CD4-positive, alpha-beta T cell (primary cell): ENCODE data around the gene MDP1. TPM values are rescaled to one million over a fixed set of nuclear protein-coding genes. Genes with fewer than 3 reads are reported as not detected.

Source experiments
- ATAC-seq: fragments of 200-7000 bp; cut with Tn5 transposase; one replicate; pipeline ENCODE4 v1.10.0; 2022; ENCODE audit warnings: mild to moderate bottlenecking; ENCODE audit not compliant: poor library complexity
- CTCF ChIA-PET: fragments of 350-600 bp; sonication (Branson Sonifier 250); formaldehyde crosslinking; loops from one replicate; lab custom pipeline; 2021; ENCODE audit warnings: antibody characterized with exemption, inconsistent platforms; lab: Charles Lee
- POLR2A ChIA-PET: fragments of 350-600 bp; sonication (Branson Sonifier 250); formaldehyde crosslinking; loops from one replicate; lab custom pipeline; 2021; ENCODE audit warnings: antibody characterized with exemption, inconsistent platforms; lab: Charles Lee
- DNase-seq, 14 experiments: peaks; one replicate each; pipeline ENCODE4 v3.0.0-alpha.2; 2013 to 2020; ENCODE audit warnings: mixed read lengths in 2 of 14
- H3K27ac ChIP-seq, 2 donors: one replicate each; pipeline versions ENCODE4 v1.5.1 to v1.7.0; 2013; ENCODE audit warnings: low read length in 2 of 2, low read depth in 1 of 2, mild to moderate bottlenecking in 1 of 2
- H3K27me3 ChIP-seq, 2 experiments: 1 replicate in 1 of 2; 2 replicates in 1 of 2; pipeline versions ENCODE4 v1.6.1 to v1.7.0; 2013; ENCODE audit warnings: low read length in 2 of 2, control low read depth in 1 of 2, mild to moderate bottlenecking in 1 of 2, moderate library complexity in 1 of 2; ENCODE audit not compliant: insufficient read depth in 2 of 2, control insufficient read depth in 1 of 2
- H3K36me3 ChIP-seq: one replicate; pipeline ENCODE4 v1.6.1; 2013; ENCODE audit warnings: low read length, control low read depth; ENCODE audit not compliant: insufficient read depth
- H3K4me1 ChIP-seq: one replicate; pipeline ENCODE4 v1.6.1; 2013; ENCODE audit warnings: low read length, control low read depth; ENCODE audit not compliant: insufficient read depth
- H3K4me3 ChIP-seq: one replicate; pipeline ENCODE4 v1.5.1; 2013; ENCODE audit warnings: mild to moderate bottlenecking, low read length, moderate library complexity
- H3K9me3 ChIP-seq, 2 experiments: 1 replicate in 1 of 2; 2 replicates in 1 of 2; pipeline versions ENCODE4 v1.6.1 to v1.7.0; 2013; ENCODE audit warnings: low read length in 2 of 2, mild to moderate bottlenecking in 2 of 2, control low read depth in 1 of 2, moderate library complexity in 1 of 2; ENCODE audit not compliant: control insufficient read depth in 1 of 2, insufficient read depth in 1 of 2
- H3K27ac Mint-ChIP-seq: one replicate; pipeline ENCODE4 v1.8.0; 2020; ENCODE audit warnings: mixed read lengths
- H3K27me3 Mint-ChIP-seq: one replicate; pipeline ENCODE4 v1.8.0; 2021; ENCODE audit warnings: mixed read lengths
- H3K36me3 Mint-ChIP-seq: one replicate; pipeline ENCODE4 v1.8.0; 2021; ENCODE audit warnings: low read depth, mixed read lengths
- H3K4me1 Mint-ChIP-seq: one replicate; pipeline ENCODE4 v1.8.0; 2021; ENCODE audit warnings: low read depth, mixed read lengths
- H3K4me3 Mint-ChIP-seq: one replicate; pipeline ENCODE4 v1.8.0; 2020; ENCODE audit warnings: mild to moderate bottlenecking, mixed read lengths
- H3K9me3 Mint-ChIP-seq: one replicate; pipeline ENCODE4 v1.8.0; 2020; ENCODE audit warnings: mixed read lengths
- intact Hi-C, 2 experiments: fragments of 100-400 bp; cut with DNase I in 1 of 2; cut with micrococcal nuclease in 1 of 2; formaldehyde crosslinking; loops; one replicate each; pipeline versions ENCODE4 v1.15.1 to v1.9.0; 2023 to 2025; cut with DNase I, micrococcal nuclease
- total RNA-seq, 174 experiments: library from RNA in 2 of 174; stranded (reverse) in 2 of 174; gene quantifications; one replicate each; pipeline ENCODE4 v1.2.3 and lab custom pipeline; 2021 to 2026
- TF ChIP-seq, protein P1 (sequence below): fragments of 200-600 bp; IDR thresholded peaks from one replicate; pipeline ENCODE4 v1.8.0; 2022; ENCODE audit warnings: antibody characterized with exemption, mild to moderate bottlenecking

Gene MDP1
- total RNA-seq, 2 experiments from 2014 or later: 3.2 to 3.7 TPM

DNA sequence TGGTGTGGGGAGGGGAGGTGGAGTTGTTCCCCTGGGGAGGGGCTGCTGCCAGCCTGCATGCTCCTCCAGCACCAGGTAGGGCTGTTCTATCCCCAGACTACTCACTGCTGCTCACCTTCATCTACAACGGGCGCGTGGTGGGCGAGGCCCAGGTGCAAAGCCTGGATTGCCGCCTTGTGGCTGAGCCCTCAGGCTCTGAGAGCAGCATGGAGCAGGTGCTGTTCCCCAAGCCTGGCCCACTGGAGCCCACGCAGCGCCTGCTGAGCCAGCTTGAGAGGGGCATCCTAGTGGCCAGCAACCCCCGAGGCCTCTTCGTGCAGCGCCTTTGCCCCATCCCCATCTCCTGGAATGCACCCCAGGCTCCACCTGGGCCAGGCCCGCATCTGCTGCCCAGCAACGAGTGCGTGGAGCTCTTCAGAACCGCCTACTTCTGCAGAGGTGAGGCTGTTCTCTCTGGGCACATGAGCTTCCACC, 51.3 kb downstream of the MDP1 start:
- Mint-ChIP-seq H3K4me3 (peak overlapping the region; percentile 95), H3K4me1 (peaks cover 70% of the 10 kb centered on the region), H3K27me3 (no peaks in the 10 kb centered on the region), H3K9me3 (no peaks in the 10 kb centered on the region), H3K27ac (peak overlapping the region; percentile 98), H3K36me3 (peaks cover 89% of the 10 kb centered on the region)
- TF ChIP-seq, protein P1, sequence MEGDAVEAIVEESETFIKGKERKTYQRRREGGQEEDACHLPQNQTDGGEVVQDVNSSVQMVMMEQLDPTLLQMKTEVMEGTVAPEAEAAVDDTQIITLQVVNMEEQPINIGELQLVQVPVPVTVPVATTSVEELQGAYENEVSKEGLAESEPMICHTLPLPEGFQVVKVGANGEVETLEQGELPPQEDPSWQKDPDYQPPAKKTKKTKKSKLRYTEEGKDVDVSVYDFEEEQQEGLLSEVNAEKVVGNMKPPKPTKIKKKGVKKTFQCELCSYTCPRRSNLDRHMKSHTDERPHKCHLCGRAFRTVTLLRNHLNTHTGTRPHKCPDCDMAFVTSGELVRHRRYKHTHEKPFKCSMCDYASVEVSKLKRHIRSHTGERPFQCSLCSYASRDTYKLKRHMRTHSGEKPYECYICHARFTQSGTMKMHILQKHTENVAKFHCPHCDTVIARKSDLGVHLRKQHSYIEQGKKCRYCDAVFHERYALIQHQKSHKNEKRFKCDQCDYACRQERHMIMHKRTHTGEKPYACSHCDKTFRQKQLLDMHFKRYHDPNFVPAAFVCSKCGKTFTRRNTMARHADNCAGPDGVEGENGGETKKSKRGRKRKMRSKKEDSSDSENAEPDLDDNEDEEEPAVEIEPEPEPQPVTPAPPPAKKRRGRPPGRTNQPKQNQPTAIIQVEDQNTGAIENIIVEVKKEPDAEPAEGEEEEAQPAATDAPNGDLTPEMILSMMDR: no peak
- ATAC-seq (no peak), DNase-seq (no peak)
- CTCF ChIA-PET: no interaction called here
- intact Hi-C loops: loop anchor here in 1 of 2 experiments (2.0 to 5.0 kb wide), 2 partner anchors 22 to 152 kb away; no protein-coding TSS in a partner anchor
- Histone ChIP-seq H3K27me3 (no peaks in the 10 kb centered on the region), H3K27ac (no peak overlapping the region), H3K4me1 (peaks cover 52% of the 10 kb centered on the region), H3K36me3 (peaks cover 73% of the 10 kb centered on the region), H3K9me3 (no peaks in the 10 kb centered on the region), H3K4me3 (no peak overlapping the region)
- POLR2A ChIA-PET: interaction anchor here (0.9 to 2.6 kb wide), 7 partner anchors 18 to 56 kb away, joined by 3 to 11 read pairs (median 5); partner anchors contain the start of genes DCAF11, EMC9, IPO4 and NRL

Other genes with a start within 250 kb of the MDP1 start
- gene DHRS4L2, start 227.1 kb downstream of the MDP1 start, total RNA-seq: 1 to 10 TPM; 8.3 to 8.7 TPM
- gene CARMIL3, start 164.1 kb downstream of the MDP1 start, total RNA-seq: under 1 TPM; 0.05 to 0.11 TPM
- not detected for gene CPNE6, start 144.5 kb downstream of the MDP1 start, total RNA-seq
- 1 to 10 TPM; 5.2 to 7.4 TPM for gene PCK2, start 121.8 kb downstream of the MDP1 start, total RNA-seq
- gene DCAF11, start 101.3 kb downstream of the MDP1 start, total RNA-seq: 10 to 100 TPM; 74.8 to 75.3 TPM
- gene NRL, start 101.1 kb downstream of the MDP1 start, total RNA-seq: 1 to 10 TPM; 1.6 to 1.9 TPM
- 1 to 10 TPM; 1.5 to 1.7 TPM for gene FITM1, start 85.4 kb downstream of the MDP1 start, total RNA-seq
- gene PSME1, start 79.9 kb downstream of the MDP1 start, total RNA-seq: 100 to 1,000 TPM; 166 to 171 TPM
- 10 to 100 TPM; 11.8 to 13.1 TPM for gene EMC9, start 74.5 kb downstream of the MDP1 start, total RNA-seq
- gene PSME2, start 69.5 kb downstream of the MDP1 start, total RNA-seq: 10 to 100 TPM; 81.7 to 83.2 TPM
- 10 to 100 TPM; 46.0 to 57.8 TPM for gene RNF31, start 68.6 kb downstream of the MDP1 start, total RNA-seq
- gene IRF9, start 54.8 kb downstream of the MDP1 start, total RNA-seq: 100 to 1,000 TPM; 248 to 262 TPM
- 100 to 1,000 TPM; 105 to 107 TPM for gene REC8, start 44.0 kb downstream of the MDP1 start, total RNA-seq
- 10 to 100 TPM; 36.6 to 37.9 TPM for gene IPO4, start 27.2 kb downstream of the MDP1 start, total RNA-seq
- gene TM9SF1, start 20.6 kb downstream of the MDP1 start, total RNA-seq: 10 to 100 TPM; 12.9 to 13.0 TPM
- under 1 TPM; 0.30 to 0.64 TPM for gene TSSK4, start 10.4 kb downstream of the MDP1 start, total RNA-seq
- gene CHMP4A, start 2.6 kb downstream of the MDP1 start, total RNA-seq: 10 to 100 TPM; 73.4 to 80.1 TPM
- 10 to 100 TPM; 42.0 to 43.5 TPM for gene NEDD8, start 16.3 kb upstream of the MDP1 start, total RNA-seq
- 10 to 100 TPM; 22.2 to 24.8 TPM for gene GMPR2, start 16.9 kb upstream of the MDP1 start, total RNA-seq
- gene TINF2, start 26.6 kb upstream of the MDP1 start, total RNA-seq: 100 to 1,000 TPM; 110 to 113 TPM
- gene TGM1, start 47.1 kb upstream of the MDP1 start, total RNA-seq: 1 to 10 TPM; 3.5 to 3.9 TPM
- 10 to 100 TPM; 52.3 to 55.2 TPM for gene RABGGTA, start 55.5 kb upstream of the MDP1 start, total RNA-seq
- 10 to 100 TPM; 21.5 to 23.5 TPM for gene DHRS1, start 83.7 kb upstream of the MDP1 start, total RNA-seq
- 10 to 100 TPM; 25.9 to 27.5 TPM for gene NOP9, start 83.8 kb upstream of the MDP1 start, total RNA-seq
- 1 to 10 TPM; 7.4 to 9.2 TPM for gene CIDEB, start 91.9 kb upstream of the MDP1 start, total RNA-seq
- gene LTB4R2, start 94.1 kb upstream of the MDP1 start, total RNA-seq: 10 to 100 TPM; 16.4 to 18.2 TPM
- gene LTB4R, start 95.4 kb upstream of the MDP1 start, total RNA-seq: 10 to 100 TPM; 15.6 to 18.3 TPM
- gene ADCY4, start 119.0 kb upstream of the MDP1 start, total RNA-seq: 1 to 10 TPM; 4.7 to 5.9 TPM
- gene RIPK3, start 123.9 kb upstream of the MDP1 start, total RNA-seq: 10 to 100 TPM; 18.1 to 18.9 TPM
- not detected for gene NFATC4, start 152.1 kb upstream of the MDP1 start, total RNA-seq
- gene NYNRIN, start 182.9 kb upstream of the MDP1 start, total RNA-seq: under 1 TPM; 0.08 to 0.25 TPM
- 1 to 10 TPM; 1.6 to 1.7 TPM for gene CBLN3, start 213.6 kb upstream of the MDP1 start, total RNA-seq
- 100 to 1,000 TPM; 170 to 173 TPM for gene KHNYN, start 213.9 kb upstream of the MDP1 start, total RNA-seq
- 10 to 100 TPM; 71.7 to 74.7 TPM for gene SDR39U1, start 226.7 kb upstream of the MDP1 start, total RNA-seq